ENCODE results near the gene GLB1L3.
A peak's percentile ranks its signal among the peaks of the same experiment; 100 is the strongest.
"Not testable (repeated sequence)": the region's sequence is repeated elsewhere in the genome, so short reads cannot be mapped to it uniquely, and the experiment has no call there.

The GLB1L3 gene

GRCh38 chr11:134313379-134313778, 37.2 kb downstream of the GLB1L3 start:
- no peak for DNase-seq (ENCODE audit: low read depth in 4 of 4, low spot score in 1 of 4)

- no peak for DNase-seq (ENCODE audit: low read depth in 4 of 4, low spot score in 1 of 4)
Measured at GRCh38 chr11:134313821-134314607, 37.8 kb downstream of the GLB1L3 start.

DNA sequence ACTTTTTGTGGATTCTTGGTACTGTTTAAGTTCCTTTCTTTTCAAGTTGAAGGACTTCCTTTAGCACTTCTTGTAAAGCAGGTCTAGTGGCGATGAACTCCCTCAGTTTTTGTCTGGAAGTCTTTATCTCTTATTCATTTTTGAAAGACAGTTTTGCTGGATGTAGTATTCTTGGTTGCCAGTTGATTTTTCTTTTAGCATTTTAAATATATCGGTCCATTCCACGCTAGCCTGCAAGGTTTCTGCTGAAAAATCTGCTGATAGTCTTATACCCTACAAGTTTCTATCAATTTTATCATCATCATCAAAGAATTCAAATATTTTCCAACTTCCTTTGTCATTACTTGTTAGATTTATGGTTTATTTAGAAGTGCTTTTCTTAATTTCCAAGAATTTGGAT, 40.9 kb downstream of the GLB1L3 start:
- no peak for DNase-seq (ENCODE audit: low read depth in 4 of 4, low spot score in 1 of 4)

GRCh38 chr11:134321373-134321772, 45.2 kb downstream of the GLB1L3 start:
- not testable (repeated sequence) for DNase-seq (ENCODE audit: low read depth in 4 of 4, low spot score in 1 of 4)

- no peak for DNase-seq (ENCODE audit: low read depth in 4 of 4, low spot score in 1 of 4)
Measured at GRCh38 chr11:134322553-134322952, 46.4 kb downstream of the GLB1L3 start.

DNA sequence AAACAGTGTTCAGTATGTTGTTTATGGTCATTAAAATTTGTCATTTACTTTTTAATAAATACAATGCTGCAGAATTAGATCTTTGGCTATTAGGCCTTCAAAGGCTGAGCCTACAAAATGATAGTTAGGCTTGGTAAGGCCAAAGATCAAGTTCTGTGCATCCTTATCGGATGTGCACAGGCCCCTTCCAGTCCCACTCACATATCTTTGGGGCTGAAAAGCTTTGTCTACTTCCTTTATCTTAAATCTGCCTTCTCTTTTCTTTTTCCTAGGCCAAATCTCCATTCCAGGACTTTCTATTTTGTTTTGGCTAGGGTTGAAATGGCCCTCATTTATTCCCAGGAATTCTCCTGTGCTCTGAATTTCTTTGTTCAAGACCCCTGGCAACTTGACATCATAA, 52.3 kb downstream of the GLB1L3 start:
- no peak for DNase-seq (ENCODE audit: low read depth in 4 of 4, low spot score in 1 of 4)

GRCh38 chr11:134330611-134331353, 54.6 kb downstream of the GLB1L3 start:
- no peak for DNase-seq (ENCODE audit: low read depth in 4 of 4, low spot score in 1 of 4)

GRCh38 chr11:134331354-134332188, 55.4 kb downstream of the GLB1L3 start, which contains the start of gene GLB1L2:
Gene GLB1L2 (plus strand): TSS chr11:134331988. CDS start chr11:134332062, 74 bp downstream.
- peak; percentile 46 to 68 (median 67) for DNase-seq (ENCODE audit: low read depth in 4 of 4, low spot score in 1 of 4)

- DNase-seq (ENCODE audit: low read depth in 4 of 4, low spot score in 1 of 4): peak in 1 of 4 experiments; percentile 9
Measured at GRCh38 chr11:134332189-134332631, 56.0 kb downstream of the GLB1L3 start.

DNA sequence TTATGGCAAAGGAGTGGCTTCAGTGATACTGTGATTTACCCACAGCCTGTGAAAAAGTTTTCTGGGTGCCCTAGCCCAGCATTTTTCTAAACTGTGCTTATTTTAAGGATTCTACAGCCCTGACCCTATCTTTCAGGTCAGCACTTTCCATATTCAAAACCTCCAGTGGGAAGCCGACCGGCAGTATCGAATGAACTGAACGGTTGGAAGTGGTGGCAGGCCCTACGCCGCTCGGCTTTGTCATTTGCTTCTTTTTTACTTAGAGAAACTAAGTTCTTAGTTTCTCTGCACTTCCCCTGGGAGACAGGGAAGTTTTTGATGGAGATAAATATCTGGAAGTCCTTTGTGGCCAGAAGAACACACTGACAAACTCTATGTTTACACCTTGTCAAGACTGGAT, 56.6 kb downstream of the GLB1L3 start:
- no peak for DNase-seq (ENCODE audit: low read depth in 4 of 4, low spot score in 1 of 4)

DNA sequence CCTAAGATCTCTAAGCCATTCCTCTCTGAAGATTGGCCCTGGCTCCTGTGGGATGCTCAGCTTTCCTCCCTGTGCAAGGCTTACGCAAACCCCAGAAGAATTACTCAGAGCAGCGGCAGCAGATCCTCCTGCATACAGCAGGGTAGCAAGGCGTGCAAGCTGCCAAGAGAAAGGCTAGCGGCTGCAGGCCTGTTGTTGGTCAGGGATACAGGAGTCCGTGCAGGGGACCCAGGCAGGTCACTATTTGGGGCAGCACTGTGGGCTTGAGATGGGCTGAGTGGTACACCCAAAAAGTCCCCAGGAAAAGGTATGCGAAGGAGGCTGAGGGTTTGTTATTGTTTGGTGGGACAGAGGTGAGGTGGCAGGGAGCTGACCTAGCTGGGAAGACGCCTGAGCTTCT, 57.1 kb downstream of the GLB1L3 start:
- DNase-seq (ENCODE audit: low read depth in 4 of 4, low spot score in 1 of 4): no peak

GRCh38 chr11:134333946-134334345, 57.8 kb downstream of the GLB1L3 start:
- DNase-seq (ENCODE audit: low read depth in 4 of 4, low spot score in 1 of 4): no peak

- DNase-seq (ENCODE audit: low read depth in 4 of 4, low spot score in 1 of 4): no peak
Measured at GRCh38 chr11:134334796-134335571, 58.8 kb downstream of the GLB1L3 start.

DNA sequence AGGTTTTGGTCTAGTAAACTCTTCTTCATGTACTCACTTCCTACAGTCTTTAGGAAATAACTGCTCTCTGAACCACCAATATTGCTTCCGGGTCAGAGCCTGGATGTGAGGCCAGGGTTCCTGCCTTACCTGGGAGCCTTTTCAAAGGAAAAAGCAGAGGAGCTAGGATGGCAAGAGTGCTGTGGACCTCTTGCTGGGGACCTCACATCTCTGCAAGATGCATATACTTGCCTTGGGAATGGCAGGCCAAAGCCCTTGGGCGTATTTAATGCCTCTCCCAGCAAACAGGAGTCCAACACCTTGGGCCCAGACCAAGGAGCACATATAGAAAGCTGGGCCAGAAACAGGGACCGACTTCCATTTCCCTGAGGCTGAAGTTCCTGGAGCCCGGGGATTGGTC, 60.9 kb downstream of the GLB1L3 start:
- no peak for DNase-seq (ENCODE audit: low read depth in 4 of 4, low spot score in 1 of 4)

DNA sequence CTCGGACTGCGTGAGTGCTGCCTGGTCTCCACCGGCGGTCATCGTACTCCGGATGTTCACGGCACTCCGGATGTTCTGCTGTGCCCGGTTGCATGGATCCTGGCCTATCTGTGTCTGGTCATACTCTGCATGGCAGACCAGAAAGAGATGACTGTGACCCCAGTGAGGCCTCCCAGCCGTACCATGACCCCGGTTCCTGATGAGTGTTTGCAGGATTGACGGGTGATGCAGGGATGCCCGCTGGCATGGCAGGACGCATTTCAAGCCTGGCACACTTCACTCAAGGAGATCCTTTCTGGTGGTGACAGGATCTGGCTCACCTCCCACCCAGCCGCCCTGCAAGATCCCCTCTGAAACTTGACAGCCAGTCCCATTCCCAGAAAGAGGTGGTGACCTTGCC, 61.9 kb downstream of the GLB1L3 start:
- DNase-seq (ENCODE audit: low read depth in 4 of 4, low spot score in 1 of 4): no peak

DNA sequence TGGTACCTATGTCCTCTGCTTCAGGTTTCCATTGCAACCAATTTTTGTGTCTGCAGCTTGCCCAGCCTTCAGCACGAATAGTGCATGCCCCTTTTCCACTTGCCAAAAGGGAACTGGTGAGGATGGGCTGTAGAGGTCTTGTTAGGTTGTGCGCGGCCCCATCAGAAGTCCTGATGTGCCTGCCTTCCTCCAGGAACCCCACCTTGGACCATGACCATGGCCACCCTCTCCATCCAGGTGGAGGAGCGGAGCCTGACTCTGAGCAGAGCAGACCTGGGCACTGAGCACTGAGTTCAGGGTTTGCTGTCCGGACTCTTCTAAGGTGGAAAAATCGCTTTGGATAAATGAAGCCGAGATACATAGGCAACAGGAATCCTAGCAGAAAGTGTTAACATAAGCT, 62.5 kb downstream of the GLB1L3 start:
- no peak for DNase-seq (ENCODE audit: low read depth in 4 of 4, low spot score in 1 of 4)

- DNase-seq (ENCODE audit: low read depth in 4 of 4, low spot score in 1 of 4): no peak
Measured at GRCh38 chr11:134339756-134340155, 63.6 kb downstream of the GLB1L3 start.

GRCh38 chr11:134340354-134340964, 64.3 kb downstream of the GLB1L3 start:
- DNase-seq (ENCODE audit: low read depth in 4 of 4, low spot score in 1 of 4): no peak

DNA sequence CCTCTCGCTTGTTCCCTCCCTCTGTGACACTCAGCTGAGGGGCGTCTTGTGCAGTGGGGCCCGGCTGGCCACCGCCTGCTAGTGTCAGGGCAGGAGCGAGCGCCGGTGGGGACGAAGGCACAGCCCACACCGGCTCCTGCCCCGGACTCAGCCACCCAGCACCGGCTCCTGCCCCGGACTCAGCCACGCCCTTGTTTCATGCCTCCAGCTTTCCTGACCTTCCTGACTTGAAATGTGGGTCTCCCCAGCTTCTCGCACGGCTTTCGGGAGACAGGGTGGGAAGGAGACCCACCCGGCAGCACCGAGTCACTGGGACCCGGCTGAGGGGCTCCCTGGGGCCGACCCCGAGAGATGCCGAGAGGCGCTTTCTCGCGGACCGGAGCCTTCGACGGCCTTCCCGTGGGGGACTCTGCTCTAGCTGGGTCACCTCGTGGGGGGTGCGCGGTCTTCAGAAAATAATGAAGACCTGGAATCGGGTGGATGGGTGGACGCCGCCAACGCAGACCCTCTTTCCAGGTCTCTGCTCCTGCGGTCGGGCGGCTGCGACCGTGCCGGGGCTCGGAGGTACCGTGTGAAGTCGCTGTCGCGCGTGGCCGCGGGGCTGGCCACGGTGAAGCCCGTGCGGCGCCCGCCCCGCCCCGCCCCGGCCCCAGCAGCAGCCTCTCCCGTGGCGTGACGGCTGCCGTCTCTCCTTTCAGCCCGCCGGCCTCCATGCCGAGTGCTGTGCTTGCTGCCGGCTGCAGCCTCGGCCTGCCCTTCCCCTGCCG, 65.8 kb downstream of the GLB1L3 start:
- no peak for DNase-seq (ENCODE audit: low read depth in 4 of 4, low spot score in 1 of 4)
